ENCODE results near the gene MTHFD1L. TPM values are rescaled to one million over a fixed set of nuclear protein-coding genes. Genes with fewer than 3 reads are reported as not detected.

Gene MTHFD1L
- total RNA-seq, 3 donors from 2014 or later, result 3.5 to 15.1 (median 11.0) TPM

- Histone ChIP-seq H3K27ac (no peak overlapping the region), H3K4me3 (no peak overlapping the region), H3K4me1 (no peaks in the 10 kb centered on the region), H3K9me3 (no peaks in the 10 kb centered on the region), H3K27me3 (no peaks in the 10 kb centered on the region), H3K36me3 (no peaks in the 10 kb centered on the region)
- intact Hi-C loops (cut with DNase I; ENCODE audit: low total_unique reads), result no loop called here
- TF ChIP-seq POLR2AphosphoS5 (IDR thresholded peaks at IDR 0.05), result no peak
- no peak for TF ChIP-seq CTCF (IDR thresholded peaks at IDR 0.05)
- no peak for TF ChIP-seq POLR2A (IDR thresholded peaks at IDR 0.05)
- DNase-seq (ENCODE audit: low spot score in 2 of 2), result no peak
Observed at GRCh38 chr6:151075005-151075404, 209.5 kb downstream of the MTHFD1L start.

GRCh38 chr6:151075527-151075926 lies 210.0 kb downstream of the MTHFD1L start:
- intact Hi-C loops (cut with DNase I; ENCODE audit: low total_unique reads), result no loop called here
- Histone ChIP-seq H3K4me3 (no peak overlapping the region), H3K9me3 (no peaks in the 10 kb centered on the region), H3K27ac (no peak overlapping the region), H3K36me3 (no peaks in the 10 kb centered on the region), H3K27me3 (no peaks in the 10 kb centered on the region), H3K4me1 (no peaks in the 10 kb centered on the region)
- no peak for DNase-seq (ENCODE audit: low spot score in 2 of 2)
- TF ChIP-seq CTCF (IDR thresholded peaks at IDR 0.05) (no peak), POLR2AphosphoS5 (IDR thresholded peaks at IDR 0.05) (no peak), POLR2A (IDR thresholded peaks at IDR 0.05) (no peak)

DNA sequence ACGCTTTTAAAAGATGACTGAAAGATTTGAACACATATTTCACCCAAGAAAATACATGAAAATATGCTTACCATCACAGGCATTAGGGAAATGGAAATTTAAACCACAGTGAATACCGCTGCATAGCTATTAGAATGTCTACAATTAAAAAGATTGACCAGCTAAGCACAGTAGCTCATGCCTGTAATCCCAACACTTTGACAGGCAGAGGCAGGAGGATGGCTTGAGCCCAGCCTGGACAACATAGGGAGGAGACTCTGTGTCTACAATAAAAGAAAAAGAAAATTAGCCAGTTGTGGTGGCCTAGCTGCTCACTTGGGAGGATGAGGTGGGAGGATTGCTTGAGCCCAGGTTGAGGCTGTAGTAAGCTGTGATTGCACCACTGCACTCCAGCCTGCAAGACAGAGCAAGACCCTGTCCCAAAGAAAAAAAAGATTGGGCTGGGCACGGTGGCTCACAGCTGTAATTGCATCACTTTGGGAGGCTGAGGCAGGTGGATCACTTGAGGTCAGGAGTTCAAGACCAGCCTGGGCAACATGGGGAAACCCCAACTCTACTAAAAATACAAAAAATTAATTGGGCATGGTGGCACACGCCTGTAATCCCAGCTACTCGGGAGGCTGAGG lies 210.5 kb downstream of the MTHFD1L start:
- Histone ChIP-seq H3K36me3 (no peaks in the 10 kb centered on the region), H3K9me3 (no peaks in the 10 kb centered on the region), H3K27me3 (no peaks in the 10 kb centered on the region), H3K27ac (no peak overlapping the region), H3K4me3 (no peak overlapping the region), H3K4me1 (no peaks in the 10 kb centered on the region)
- DNase-seq (ENCODE audit: low spot score in 2 of 2), result no peak
- no peak for TF ChIP-seq CTCF (IDR thresholded peaks at IDR 0.05)
- TF ChIP-seq POLR2A (IDR thresholded peaks at IDR 0.05), result no peak
- TF ChIP-seq POLR2AphosphoS5 (IDR thresholded peaks at IDR 0.05), result no peak
- intact Hi-C loops (cut with DNase I; ENCODE audit: low total_unique reads), result no loop called here

DNA sequence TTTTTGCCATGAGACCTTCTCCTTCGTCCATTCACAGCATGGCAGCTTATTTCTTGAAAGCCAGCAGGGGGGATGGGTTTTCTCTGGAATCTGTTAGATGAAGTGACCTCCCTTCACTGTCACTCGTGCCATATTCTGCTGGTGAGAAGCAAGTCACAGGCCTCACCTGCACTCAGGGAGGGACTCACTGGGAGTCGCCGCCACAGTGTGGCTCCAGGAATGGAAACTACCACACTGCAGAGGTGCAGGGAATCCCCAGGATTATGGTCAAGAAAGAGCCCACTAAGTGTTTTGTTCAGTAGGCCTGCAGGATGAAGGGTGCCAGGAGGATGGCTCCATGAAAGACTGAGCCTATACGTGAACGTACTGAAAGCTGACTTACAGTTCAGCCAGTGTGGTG lies 213.2 kb downstream of the MTHFD1L start:
- H3K27ac ChIP-seq, result no peak overlapping the region
- H3K27me3 ChIP-seq, result no peaks in the 10 kb centered on the region
- no peak overlapping the region for H3K4me3 ChIP-seq
- intact Hi-C loops (cut with DNase I; ENCODE audit: low total_unique reads), result no loop called here
- TF ChIP-seq CTCF (IDR thresholded peaks at IDR 0.05), result no peak
- TF ChIP-seq POLR2A (IDR thresholded peaks at IDR 0.05), result no peak
- no peak for TF ChIP-seq POLR2AphosphoS5 (IDR thresholded peaks at IDR 0.05)
- no peaks in the 10 kb centered on the region for H3K4me1 ChIP-seq
- no peaks in the 10 kb centered on the region for H3K9me3 ChIP-seq
- H3K36me3 ChIP-seq, result no peaks in the 10 kb centered on the region
- no peak for DNase-seq (ENCODE audit: low spot score in 2 of 2)

- no peak overlapping the region for H3K4me3 ChIP-seq
- DNase-seq (ENCODE audit: low spot score in 2 of 2), result no peak
- TF ChIP-seq CTCF (IDR thresholded peaks at IDR 0.05) (no peak), POLR2AphosphoS5 (IDR thresholded peaks at IDR 0.05) (no peak), POLR2A (IDR thresholded peaks at IDR 0.05) (no peak)
- H3K36me3 ChIP-seq, result no peaks in the 10 kb centered on the region
- no peaks in the 10 kb centered on the region for H3K4me1 ChIP-seq
- no peaks in the 10 kb centered on the region for H3K27me3 ChIP-seq
- intact Hi-C loops (cut with DNase I; ENCODE audit: low total_unique reads), result no loop called here
- no peaks in the 10 kb centered on the region for H3K9me3 ChIP-seq
- no peak overlapping the region for H3K27ac ChIP-seq
Observed at GRCh38 chr6:151081656-151082055, 216.2 kb downstream of the MTHFD1L start.
